Peyer's patch (tissue), 4 donors: ENCODE data around the gene AUTS2. TPM values are rescaled to one million over a fixed set of nuclear protein-coding genes. Genes with fewer than 3 reads are reported as not detected.

Experiments used
- DNase-seq, 3 donors: peaks; one replicate each; pipeline ENCODE4 v3.0.0-alpha.2; 2017 to 2019
- H3K27ac ChIP-seq, 4 donors: fragments of 200-600 bp; sonication (generic); one replicate each; pipeline ENCODE4 v1.5.1; 2016 to 2019
- H3K27me3 ChIP-seq, 2 donors: fragments of 200-600 bp; sonication (generic); one replicate each; pipeline ENCODE4 v1.5.1; 2019
- H3K36me3 ChIP-seq, 3 donors: fragments of 200-600 bp; sonication (generic); one replicate each; pipeline ENCODE4 v1.5.1; 2016 to 2019
- H3K4me1 ChIP-seq, 4 donors: fragments of 200-600 bp; sonication (generic); one replicate each; pipeline ENCODE4 v1.5.1; 2016 to 2019
- H3K4me3 ChIP-seq, 4 donors: fragments of 200-600 bp; sonication (generic); 1 replicate in 3 of 4; 2 replicates in 1 of 4; pipeline ENCODE4 v1.5.1; 2016 to 2019; ENCODE audit warnings: mild to moderate bottlenecking in 1 of 4
- H3K9me3 ChIP-seq, 4 donors: fragments of 200-600 bp; sonication (generic); one replicate each; pipeline ENCODE4 v1.5.1; 2016 to 2019; ENCODE audit warnings: mild to moderate bottlenecking in 1 of 4
- POLR2A ChIP-seq, 2 donors: fragments of 450-650 bp; IDR thresholded peaks; one replicate each; pipeline ENCODE4 v1.5.1; 2017; ENCODE audit warnings: antibody characterized with exemption in 2 of 2, mild to moderate bottlenecking in 2 of 2, moderate library complexity in 2 of 2
- total RNA-seq, 4 donors: library from RNA; depleted of rRNA; stranded (reverse); fragments of >200 nt; gene quantifications; one replicate each; pipeline ENCODE4 v1.1.0, GENCODE V29; 2016
- TF ChIP-seq, protein P1 (sequence below), 6 experiments: fragments of 450-650 bp in 4 of 6; fragments of 200-600 bp in 2 of 6; sonication (generic) in 1 of 6; IDR thresholded peaks; one replicate each; pipeline ENCODE4 v1.5.1; 2017 to 2019; ENCODE audit warnings: antibody characterized with exemption in 6 of 6, mild to moderate bottlenecking in 3 of 6, moderate library complexity in 1 of 6

AUTS2 gene
- total RNA-seq, 4 donors from 2014 or later = 55.9 to 90.0 (median 72.6) TPM

GRCh38 chr7:70487428-70487827 lies 889.2 kb downstream of the AUTS2 start:
- H3K27me3 ChIP-seq = no peaks in the 10 kb centered on the region
- H3K4me1 ChIP-seq = no peaks in the 10 kb centered on the region
- no peak for DNase-seq
- H3K27ac ChIP-seq = no peak overlapping the region
- TF ChIP-seq POLR2A (IDR thresholded peaks at IDR 0.05) = no peak
- TF ChIP-seq, protein P1, sequence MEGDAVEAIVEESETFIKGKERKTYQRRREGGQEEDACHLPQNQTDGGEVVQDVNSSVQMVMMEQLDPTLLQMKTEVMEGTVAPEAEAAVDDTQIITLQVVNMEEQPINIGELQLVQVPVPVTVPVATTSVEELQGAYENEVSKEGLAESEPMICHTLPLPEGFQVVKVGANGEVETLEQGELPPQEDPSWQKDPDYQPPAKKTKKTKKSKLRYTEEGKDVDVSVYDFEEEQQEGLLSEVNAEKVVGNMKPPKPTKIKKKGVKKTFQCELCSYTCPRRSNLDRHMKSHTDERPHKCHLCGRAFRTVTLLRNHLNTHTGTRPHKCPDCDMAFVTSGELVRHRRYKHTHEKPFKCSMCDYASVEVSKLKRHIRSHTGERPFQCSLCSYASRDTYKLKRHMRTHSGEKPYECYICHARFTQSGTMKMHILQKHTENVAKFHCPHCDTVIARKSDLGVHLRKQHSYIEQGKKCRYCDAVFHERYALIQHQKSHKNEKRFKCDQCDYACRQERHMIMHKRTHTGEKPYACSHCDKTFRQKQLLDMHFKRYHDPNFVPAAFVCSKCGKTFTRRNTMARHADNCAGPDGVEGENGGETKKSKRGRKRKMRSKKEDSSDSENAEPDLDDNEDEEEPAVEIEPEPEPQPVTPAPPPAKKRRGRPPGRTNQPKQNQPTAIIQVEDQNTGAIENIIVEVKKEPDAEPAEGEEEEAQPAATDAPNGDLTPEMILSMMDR (IDR thresholded peaks at IDR 0.05) = no peak
- H3K36me3 ChIP-seq = no peaks in the 10 kb centered on the region
- H3K9me3 ChIP-seq = no peaks in the 10 kb centered on the region
- H3K4me3 ChIP-seq = no peak overlapping the region

DNA sequence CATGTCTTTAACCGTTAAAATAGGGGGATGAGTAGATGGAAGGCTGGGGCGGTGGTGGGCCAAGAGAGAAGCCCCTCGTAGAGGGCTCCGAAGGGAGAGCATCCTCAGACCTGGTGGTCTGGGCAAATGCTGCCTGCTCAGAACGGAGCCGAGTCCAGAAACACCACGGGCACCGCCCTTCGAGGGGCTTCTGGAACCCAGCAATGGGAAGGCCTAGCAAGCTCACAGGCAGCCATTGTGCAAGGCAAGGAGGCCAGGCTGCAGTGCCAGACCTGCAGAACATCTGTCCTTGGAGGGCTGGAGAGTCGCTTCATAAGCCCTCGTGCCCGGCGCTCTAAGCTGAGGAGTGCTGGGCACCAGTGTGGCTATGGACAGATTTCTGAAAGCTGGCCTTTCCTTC lies 889.6 kb downstream of the AUTS2 start:
- DNase-seq = no peak
- TF ChIP-seq, protein P1 (IDR thresholded peaks at IDR 0.05) = no peak
- TF ChIP-seq POLR2A (IDR thresholded peaks at IDR 0.05) = no peak

GRCh38 chr7:70489813-70490212 lies 891.5 kb downstream of the AUTS2 start:
- Histone ChIP-seq H3K27ac (no peak overlapping the region), H3K4me1 (no peaks in the 10 kb centered on the region), H3K27me3 (no peaks in the 10 kb centered on the region), H3K36me3 (no peaks in the 10 kb centered on the region), H3K4me3 (no peak overlapping the region), H3K9me3 (no peaks in the 10 kb centered on the region)
- no peak for DNase-seq
- TF ChIP-seq, protein P1 (IDR thresholded peaks at IDR 0.05) = no peak
- TF ChIP-seq POLR2A (IDR thresholded peaks at IDR 0.05) = no peak

More for the DNA sequence above, 889.6 kb downstream of the AUTS2 start:
- Histone ChIP-seq H3K9me3 (no peaks in the 10 kb centered on the region), H3K27me3 (no peaks in the 10 kb centered on the region), H3K27ac (no peak overlapping the region), H3K36me3 (no peaks in the 10 kb centered on the region), H3K4me1 (no peaks in the 10 kb centered on the region), H3K4me3 (no peak overlapping the region)

DNA sequence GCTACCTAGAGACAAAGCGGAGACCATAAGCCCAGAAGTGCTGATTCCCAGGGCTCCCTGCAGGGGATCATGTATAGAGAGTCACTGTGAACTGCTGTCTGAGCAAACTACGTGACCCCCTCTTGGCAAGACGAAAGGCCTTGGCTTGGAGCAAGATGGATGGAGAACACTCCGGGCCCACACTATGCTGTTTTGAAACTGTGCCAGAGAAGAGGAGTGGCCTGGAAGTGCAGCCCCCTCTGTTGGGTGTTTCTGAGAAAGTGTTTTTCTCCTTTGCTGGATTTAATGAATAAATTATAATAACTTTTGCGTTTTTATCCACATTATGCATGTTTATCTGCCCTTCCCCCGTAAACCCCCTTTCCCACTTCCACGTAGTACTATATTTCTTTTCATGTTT lies 894.4 kb downstream of the AUTS2 start:
- H3K36me3 ChIP-seq = no peaks in the 10 kb centered on the region
- no peak overlapping the region for H3K27ac ChIP-seq
- H3K9me3 ChIP-seq = no peaks in the 10 kb centered on the region
- H3K4me1 ChIP-seq = no peaks in the 10 kb centered on the region
- H3K27me3 ChIP-seq = no peaks in the 10 kb centered on the region
- DNase-seq = no peak
- TF ChIP-seq POLR2A (IDR thresholded peaks at IDR 0.05) = no peak
- TF ChIP-seq, protein P1 (IDR thresholded peaks at IDR 0.05) = no peak
- H3K4me3 ChIP-seq = no peak overlapping the region

- DNase-seq = no peak
Measured at GRCh38 chr7:70494225-70495032, 896.2 kb downstream of the AUTS2 start.

More at GRCh38 chr7:70494225-70495032, 896.2 kb downstream of the AUTS2 start:
- Histone ChIP-seq H3K36me3 (no peaks in the 10 kb centered on the region), H3K27me3 (no peaks in the 10 kb centered on the region), H3K9me3 (no peaks in the 10 kb centered on the region), H3K4me1 (no peaks in the 10 kb centered on the region), H3K4me3 (no peak overlapping the region), H3K27ac (no peak overlapping the region)
- TF ChIP-seq, protein P1 (IDR thresholded peaks at IDR 0.05) = no peak
- TF ChIP-seq POLR2A (IDR thresholded peaks at IDR 0.05) = no peak
